Spinal cord (tissue), 10 donors: ENCODE results near the gene SMO. TPM values are rescaled to one million over a fixed set of nuclear protein-coding genes. Genes with fewer than 3 reads are reported as not detected.
"Not testable (repeated sequence)": the region's sequence is repeated elsewhere in the genome, so short reads cannot be mapped to it uniquely, and the experiment has no call there.

Experiments
- DNase-seq, 6 donors: peaks; one replicate each; pipeline versions ENCODE4 v3.0.0 to v3.0.0-alpha.2; 2013 to 2015; ENCODE audit warnings: low spot score in 6 of 6, low read depth in 4 of 6
- H3K27ac ChIP-seq: one replicate; pipeline ENCODE4 v1.5.1; 2013; ENCODE audit warnings: low read depth, low read length, control low read depth
- H3K27me3 ChIP-seq: one replicate; pipeline ENCODE4 v1.6.1; 2013; ENCODE audit warnings: low read length; ENCODE audit not compliant: control insufficient read depth, insufficient read depth
- H3K36me3 ChIP-seq: one replicate; pipeline ENCODE4 v1.6.1; 2013; ENCODE audit warnings: low read length; ENCODE audit not compliant: control insufficient read depth, insufficient read depth
- H3K4me1 ChIP-seq: one replicate; pipeline ENCODE4 v1.6.1; 2013; ENCODE audit warnings: low read length; ENCODE audit not compliant: control insufficient read depth, insufficient read depth
- H3K4me3 ChIP-seq: one replicate; pipeline ENCODE4 v1.5.1; 2013; ENCODE audit warnings: low read depth, low read length, control low read depth
- H3K9me3 ChIP-seq: one replicate; pipeline ENCODE4 v1.6.1; 2013; ENCODE audit warnings: low read length; ENCODE audit not compliant: control insufficient read depth, insufficient read depth
- WGBS: methylation state at CpG from one replicate; pipeline ENCODE4 v1.1.5; 2013; ENCODE audit warnings: missing lambda C conversion rate; ENCODE audit not compliant: insufficient coverage; 5-methylcytosine and 5-hydroxymethylcytosine counted together
- polyA plus RNA-seq, 2 donors: library from polyadenylated mRNA; unstranded; fragments of 120-200 nt; gene quantifications; one replicate each; pipeline ENCODE4 v1.2.1, GENCODE V29; 2013; ENCODE audit not compliant: insufficient read length in 2 of 2
- total RNA-seq, 2 donors: library from RNA; depleted of rRNA in 1 of 2; stranded (reverse); fragments of 120-200 nt in 1 of 2; fragments of >200 nt in 1 of 2; gene quantifications; one replicate each; pipeline versions ENCODE4 v1.2.3 to v1.2.4, GENCODE V29; 2013 to 2014
- donor health status: healthy.

Gene SMO
- total and polyA plus RNA-seq, 4 donors = 17.0 to 49.0 (median 33.0) TPM

- 95% methylated on average over 10 of the region's 18 CpGs for WGBS
- Histone ChIP-seq H3K9me3 (no peaks in the 10 kb centered on the region), H3K4me3 (no peak overlapping the region), H3K36me3 (peaks cover 52% of the 10 kb centered on the region), H3K27ac (no peak overlapping the region), H3K27me3 (no peaks in the 10 kb centered on the region), H3K4me1 (peaks cover 14% of the 10 kb centered on the region)
- no peak for DNase-seq
These were observed 17.8 kb downstream of the SMO start for GRCh38 chr7:129205987-129206785.

DNA sequence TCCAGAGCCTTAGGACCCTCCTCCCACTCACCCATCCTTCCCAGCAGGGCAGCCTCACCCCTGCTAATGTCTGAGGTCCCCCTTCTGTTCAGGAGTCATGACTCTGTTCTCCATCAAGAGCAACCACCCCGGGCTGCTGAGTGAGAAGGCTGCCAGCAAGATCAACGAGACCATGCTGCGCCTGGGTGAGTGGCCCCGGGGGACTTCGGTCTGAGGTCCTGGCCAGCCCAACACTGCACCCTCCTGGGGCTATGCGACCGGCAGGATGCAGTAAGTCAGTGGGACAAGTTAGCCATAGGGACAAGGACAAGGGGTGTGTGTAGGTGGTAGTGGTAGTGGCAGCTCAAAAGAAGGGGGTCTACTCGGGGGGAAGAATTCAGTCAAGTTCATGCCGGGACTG, 20.2 kb downstream of the SMO start:
- H3K27me3 ChIP-seq = no peaks in the 10 kb centered on the region
- H3K4me3 ChIP-seq = no peak overlapping the region
- no peaks in the 10 kb centered on the region for H3K9me3 ChIP-seq
- peaks cover 8% of the 10 kb centered on the region for H3K4me1 ChIP-seq
- no peak for DNase-seq
- 89% methylated on average over 7 of the region's 9 CpGs for WGBS
- no peak overlapping the region for H3K27ac ChIP-seq
- peaks cover 67% of the 10 kb centered on the region for H3K36me3 ChIP-seq

DNA sequence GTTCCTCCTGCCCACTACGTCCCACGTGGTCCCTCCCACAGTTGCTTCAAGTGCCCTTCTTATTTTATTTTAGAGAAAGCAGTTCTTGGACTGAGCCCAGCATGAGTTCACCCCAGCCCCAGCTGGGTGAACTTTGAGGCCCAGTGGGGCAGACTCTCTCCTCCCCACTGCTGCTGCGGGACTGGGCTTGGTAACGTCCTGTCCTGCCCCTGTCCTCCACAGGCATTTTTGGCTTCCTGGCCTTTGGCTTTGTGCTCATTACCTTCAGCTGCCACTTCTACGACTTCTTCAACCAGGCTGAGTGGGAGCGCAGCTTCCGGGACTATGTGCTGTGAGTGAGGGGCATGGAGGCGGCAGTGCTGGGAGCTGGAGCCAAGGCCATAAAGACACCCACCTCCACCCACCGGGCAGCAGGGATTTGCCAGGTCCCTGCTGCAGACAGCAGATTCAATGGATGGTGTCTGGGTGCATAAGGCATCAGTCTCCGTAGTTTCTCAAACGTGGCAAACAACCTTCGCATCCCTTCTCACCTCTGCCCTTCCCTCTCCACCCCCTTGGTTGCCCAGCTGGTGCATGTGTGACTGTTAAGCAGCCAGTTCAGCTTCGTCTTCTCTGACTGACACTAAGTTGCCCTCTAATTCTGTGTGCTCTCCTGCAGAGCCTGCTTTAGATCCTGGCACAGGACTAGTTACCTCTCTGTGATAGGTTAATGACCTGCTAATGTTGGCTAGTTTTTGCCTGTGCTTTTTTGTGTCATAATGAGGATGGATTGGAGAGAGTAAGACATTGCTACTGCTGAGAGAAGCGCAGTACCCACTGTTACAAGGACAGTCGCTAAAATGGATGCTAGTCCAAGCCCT, 20.9 kb downstream of the SMO start:
- no peak overlapping the region for H3K27ac ChIP-seq
- H3K36me3 ChIP-seq = peaks cover 67% of the 10 kb centered on the region
- 92% methylated on average over 7 of the region's 15 CpGs for WGBS

GRCh38 chr7:129210256-129210988, 22.0 kb downstream of the SMO start:
- 80% methylated on average over 15 of the region's 16 CpGs for WGBS
- no peak overlapping the region for H3K4me3 ChIP-seq
- H3K9me3 ChIP-seq = no peaks in the 10 kb centered on the region
- peak in 4 of 6 donors; percentile 39 to 81 (median 60) for DNase-seq
- no peaks in the 10 kb centered on the region for H3K27me3 ChIP-seq
- peaks cover 61% of the 10 kb centered on the region for H3K36me3 ChIP-seq
- H3K4me1 ChIP-seq = peaks cover 13% of the 10 kb centered on the region
- no peak overlapping the region for H3K27ac ChIP-seq

More for the DNA sequence above, 20.9 kb downstream of the SMO start:
- DNase-seq = no peak
- Histone ChIP-seq H3K27me3 (no peaks in the 10 kb centered on the region), H3K9me3 (no peaks in the 10 kb centered on the region), H3K4me3 (no peak overlapping the region), H3K4me1 (peaks cover 13% of the 10 kb centered on the region)

GRCh38 chr7:129210989-129211312, 22.5 kb downstream of the SMO start:
- H3K36me3 ChIP-seq = peaks cover 58% of the 10 kb centered on the region
- DNase-seq = no peak

GRCh38 chr7:129212126-129212525, 23.7 kb downstream of the SMO start:
- H3K4me3 ChIP-seq = no peak overlapping the region
- peaks cover 47% of the 10 kb centered on the region for H3K36me3 ChIP-seq
- no peaks in the 10 kb centered on the region for H3K9me3 ChIP-seq
- WGBS = 88% methylated on average over 11 of the region's 14 CpGs
- peaks cover 13% of the 10 kb centered on the region for H3K4me1 ChIP-seq
- H3K27me3 ChIP-seq = no peaks in the 10 kb centered on the region
- no peak overlapping the region for H3K27ac ChIP-seq
- no peak for DNase-seq

More at GRCh38 chr7:129210989-129211312, 22.5 kb downstream of the SMO start:
- no peak overlapping the region for H3K4me3 ChIP-seq
- H3K27ac ChIP-seq = no peak overlapping the region
- no peaks in the 10 kb centered on the region for H3K27me3 ChIP-seq
- no peaks in the 10 kb centered on the region for H3K9me3 ChIP-seq
- peaks cover 13% of the 10 kb centered on the region for H3K4me1 ChIP-seq
- WGBS = 83% methylated on average over 14 of the region's 14 CpGs

DNA sequence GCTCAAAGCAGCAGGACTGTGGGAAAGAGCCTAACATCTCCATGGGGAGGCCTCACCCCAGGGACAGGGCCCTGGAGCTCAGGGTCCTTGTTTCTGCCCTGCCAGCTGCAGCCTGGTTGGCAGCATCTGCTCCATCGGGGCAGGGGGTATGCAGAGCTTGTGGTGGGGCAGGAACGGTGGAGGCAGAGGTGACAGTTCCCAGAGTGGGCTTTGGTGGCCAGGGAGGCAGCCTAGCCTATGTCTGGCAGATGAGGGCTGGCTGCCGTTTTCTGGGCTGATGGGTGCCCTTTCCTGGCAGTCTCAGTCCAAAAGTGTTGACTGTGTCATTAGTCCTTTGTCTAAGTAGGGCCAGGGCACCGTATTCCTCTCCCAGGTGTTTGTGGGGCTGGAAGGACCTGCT, 24.2 kb downstream of the SMO start:
- Histone ChIP-seq H3K4me3 (no peak overlapping the region), H3K9me3 (no peaks in the 10 kb centered on the region), H3K4me1 (peaks cover 13% of the 10 kb centered on the region), H3K27ac (no peak overlapping the region), H3K36me3 (peaks cover 45% of the 10 kb centered on the region), H3K27me3 (no peaks in the 10 kb centered on the region)
- 88% methylated on average over 4 of the region's 4 CpGs for WGBS
- no peak for DNase-seq

- Histone ChIP-seq H3K36me3 (peaks cover 39% of the 10 kb centered on the region), H3K27ac (no peak overlapping the region), H3K4me1 (peaks cover 19% of the 10 kb centered on the region), H3K9me3 (no peaks in the 10 kb centered on the region), H3K4me3 (no peak overlapping the region), H3K27me3 (no peaks in the 10 kb centered on the region)
- DNase-seq = peak in 2 of 6 donors; percentile 30 to 36
- 53% methylated on average over 14 of the region's 15 CpGs for WGBS
These were observed 25.4 kb downstream of the SMO start for GRCh38 chr7:129213828-129214227.

GRCh38 chr7:129215691-129216090, 27.3 kb downstream of the SMO start:
- H3K36me3 ChIP-seq = peaks cover 26% of the 10 kb centered on the region
- H3K4me3 ChIP-seq, H3K27me3 ChIP-seq, DNase-seq, H3K27ac ChIP-seq, H3K9me3 ChIP-seq: not testable (repeated sequence)
- H3K4me1 ChIP-seq = peaks cover 17% of the 10 kb centered on the region
- WGBS = 96% methylated on average over 10 of the region's 15 CpGs
